Hair follicular keratinocyte (primary cell): ENCODE measurements around the gene PNPT1. TPM values are rescaled to one million over a fixed set of nuclear protein-coding genes. Genes with fewer than 3 reads are reported as not detected.

Experiments
- total RNA-seq: library from RNA; depleted of rRNA; stranded (reverse); fragments of >200 nt; gene quantifications from 2 replicates; pipeline ENCODE4 v1.2.3, GENCODE V29; 2015

PNPT1 gene
- 15.9 and 22.3 TPM in 2 replicates for total RNA-seq

DNA sequence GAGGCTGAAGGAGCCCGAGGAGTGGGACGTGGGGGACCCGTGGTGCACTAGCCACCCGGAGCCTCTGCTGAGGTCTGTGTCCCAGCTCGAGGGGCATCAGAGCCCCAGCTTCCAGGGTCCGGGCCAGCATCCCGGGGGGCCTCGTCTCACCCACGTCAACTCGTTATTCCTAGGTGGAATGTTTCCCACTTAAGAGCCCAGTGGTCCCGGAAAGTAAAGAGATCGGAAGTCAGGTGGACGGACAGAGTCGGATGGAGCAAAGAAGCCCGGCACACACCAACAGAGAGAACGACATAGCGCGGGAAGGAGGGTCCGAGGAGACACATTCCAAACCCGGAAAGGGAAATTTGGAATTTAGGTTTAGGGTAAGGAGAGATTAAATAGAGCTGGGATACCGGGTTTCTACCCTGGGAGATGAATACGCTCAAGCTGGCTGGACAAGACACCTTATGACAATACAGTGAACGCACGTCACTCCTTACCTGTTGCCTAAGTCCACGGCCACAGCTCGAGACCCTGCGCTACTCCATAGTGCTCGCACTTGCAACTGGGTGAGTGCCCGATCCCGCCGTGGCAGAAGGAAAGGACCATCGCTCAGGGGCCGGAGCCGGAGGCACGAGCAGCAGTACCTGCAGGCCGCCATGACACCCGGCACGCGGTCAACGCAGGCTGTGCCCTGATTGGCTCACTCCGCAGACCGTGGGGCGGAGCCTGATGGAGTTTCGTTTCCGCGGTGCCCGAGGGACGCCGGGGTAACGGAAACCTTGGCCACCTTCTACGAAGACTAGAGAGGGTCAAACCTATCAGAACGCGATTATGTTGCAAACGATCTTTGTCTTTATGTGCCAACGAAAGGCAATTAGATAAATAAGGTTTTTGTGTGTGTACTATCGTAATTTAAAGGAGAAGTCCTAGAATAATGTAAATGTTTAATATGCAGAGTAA is at the start of gene PNPT1:
Gene PNPT1 (minus strand): TSS at position 664 of the 945 bp plus-strand sequence. CDS start 21 bp downstream, at position 643.

DNA sequence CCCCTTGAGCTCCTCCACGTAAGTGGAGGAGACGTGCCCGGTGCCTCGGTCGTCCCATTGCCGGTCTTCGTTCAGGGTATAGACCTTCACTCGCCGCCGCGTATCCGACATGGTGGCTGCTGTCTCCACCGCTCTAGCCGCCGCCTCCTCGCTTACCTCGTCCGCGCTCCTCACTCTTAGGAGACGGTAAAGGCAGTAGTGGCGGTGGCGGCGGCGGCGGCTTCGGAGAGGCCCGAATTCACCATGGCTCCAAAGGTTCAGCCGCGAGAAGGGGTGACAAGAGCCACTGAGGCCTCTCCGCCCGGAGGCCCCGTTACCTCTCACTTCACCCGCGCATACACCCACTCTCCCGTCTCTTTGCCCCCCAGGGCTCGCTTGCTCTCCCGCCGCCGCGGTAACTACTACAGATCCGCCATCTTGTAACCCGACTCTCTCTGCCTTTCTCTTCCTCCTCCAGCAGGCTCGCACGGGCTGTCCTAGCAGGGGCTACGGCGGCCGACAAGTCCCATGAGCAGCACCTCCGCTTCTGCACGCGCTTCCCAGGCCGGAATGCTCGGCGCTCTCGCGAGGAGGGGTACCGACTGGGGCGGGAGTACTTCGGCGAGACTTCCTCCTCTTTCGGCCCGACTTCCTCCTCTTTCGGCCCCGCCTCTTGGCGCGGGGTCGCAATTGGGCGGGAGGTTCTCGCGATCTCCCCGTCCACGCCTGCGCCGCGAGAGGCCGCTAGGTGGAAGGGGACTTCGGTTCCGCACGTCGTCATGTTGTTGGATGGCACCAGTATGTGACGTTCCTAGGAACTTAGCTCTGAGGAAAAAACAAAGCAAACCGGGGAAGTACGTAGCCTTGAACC is 76.2 kb downstream of the PNPT1 start, which contains the start of gene PPP4R3B:
Gene PPP4R3B (minus strand): TSS at position 448 of the 850 bp plus-strand sequence. CDS start 337 bp downstream, at position 111.

Other genes with a start within 250 kb of the PNPT1 start
- gene CFAP36, start 174.1 kb downstream of the PNPT1 start, total RNA-seq: 18.4 and 23.1 TPM in 2 replicates
- 24.8 and 33.8 TPM in 2 replicates for gene PPP4R3B, start 76.2 kb downstream of the PNPT1 start, total RNA-seq
- 215 and 218 TPM in 2 replicates for gene EFEMP1, start 229.9 kb upstream of the PNPT1 start, total RNA-seq